NCI-H2171 (cell line): ENCODE data around the gene CANT1.
"Not testable (repeated sequence)": the region's sequence is repeated elsewhere in the genome, so short reads cannot be mapped to it uniquely, and the experiment has no call there.

Experiments
- DNase-seq: peaks from one replicate; lab custom pipeline; 2025; lab: John Stamatoyannopoulos, UW

CANT1 gene

DNA sequence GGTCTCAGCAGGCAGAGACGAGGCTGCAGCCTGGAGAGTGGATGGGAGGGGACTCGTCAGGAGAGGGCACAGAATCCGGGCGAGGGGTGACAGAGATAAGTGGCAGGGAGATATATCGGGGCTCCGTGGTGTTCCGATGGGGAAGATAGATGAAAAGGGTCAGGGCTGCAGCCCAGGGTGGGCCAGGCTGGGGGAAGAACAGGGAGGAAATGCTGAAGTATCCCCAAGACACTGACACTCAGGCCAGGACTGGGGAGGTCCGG lies 32.0 kb downstream of the CANT1 start:
- no peak for DNase-seq

GRCh38 chr17:78976907-78977680 lies 32.5 kb downstream of the CANT1 start:
- no peak for DNase-seq

DNA sequence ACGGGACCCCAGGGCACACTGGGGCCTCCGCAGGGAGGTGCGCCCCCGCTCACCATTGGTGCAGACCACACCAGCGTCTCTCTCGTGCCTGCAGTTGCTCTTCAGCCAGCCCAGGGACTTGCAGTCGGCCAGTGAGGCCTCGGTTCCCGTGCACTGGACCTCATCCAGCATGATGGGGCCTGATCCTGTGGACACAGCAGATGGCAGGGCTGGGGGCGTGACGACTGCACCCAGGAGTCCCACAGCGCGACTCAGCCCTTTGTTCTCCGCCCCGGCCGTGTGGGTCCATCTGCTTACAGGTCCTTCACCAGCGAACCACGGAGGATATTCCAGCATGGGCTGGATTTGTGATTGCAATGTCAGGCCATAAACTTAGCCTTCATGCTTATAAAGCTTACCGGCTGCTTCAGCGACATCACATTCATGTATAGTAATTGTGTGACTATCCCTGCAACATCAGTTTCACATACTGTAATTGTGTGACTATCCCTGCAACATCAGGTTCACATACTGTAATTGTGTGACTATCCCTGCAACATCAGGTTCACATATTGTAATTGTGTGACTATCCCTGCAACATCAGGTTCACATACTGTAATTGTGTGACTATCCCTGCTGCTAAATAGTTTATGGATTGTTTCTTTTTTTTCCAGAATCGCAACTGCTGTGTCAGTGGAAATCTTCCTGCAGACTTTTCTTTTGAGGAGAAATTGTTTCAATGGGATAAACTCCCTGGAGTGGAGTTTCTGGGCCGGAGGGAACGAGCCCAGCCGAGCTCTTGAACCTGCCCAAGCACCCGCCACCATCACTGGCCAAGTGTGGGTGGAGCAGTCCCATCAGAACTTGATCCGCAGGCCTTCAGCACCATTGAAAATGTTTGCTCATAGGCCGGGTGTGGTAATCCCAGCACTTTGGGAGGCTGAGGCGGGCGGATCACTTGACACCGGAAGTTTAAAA lies 34.7 kb downstream of the CANT1 start:
- no peak for DNase-seq

DNA sequence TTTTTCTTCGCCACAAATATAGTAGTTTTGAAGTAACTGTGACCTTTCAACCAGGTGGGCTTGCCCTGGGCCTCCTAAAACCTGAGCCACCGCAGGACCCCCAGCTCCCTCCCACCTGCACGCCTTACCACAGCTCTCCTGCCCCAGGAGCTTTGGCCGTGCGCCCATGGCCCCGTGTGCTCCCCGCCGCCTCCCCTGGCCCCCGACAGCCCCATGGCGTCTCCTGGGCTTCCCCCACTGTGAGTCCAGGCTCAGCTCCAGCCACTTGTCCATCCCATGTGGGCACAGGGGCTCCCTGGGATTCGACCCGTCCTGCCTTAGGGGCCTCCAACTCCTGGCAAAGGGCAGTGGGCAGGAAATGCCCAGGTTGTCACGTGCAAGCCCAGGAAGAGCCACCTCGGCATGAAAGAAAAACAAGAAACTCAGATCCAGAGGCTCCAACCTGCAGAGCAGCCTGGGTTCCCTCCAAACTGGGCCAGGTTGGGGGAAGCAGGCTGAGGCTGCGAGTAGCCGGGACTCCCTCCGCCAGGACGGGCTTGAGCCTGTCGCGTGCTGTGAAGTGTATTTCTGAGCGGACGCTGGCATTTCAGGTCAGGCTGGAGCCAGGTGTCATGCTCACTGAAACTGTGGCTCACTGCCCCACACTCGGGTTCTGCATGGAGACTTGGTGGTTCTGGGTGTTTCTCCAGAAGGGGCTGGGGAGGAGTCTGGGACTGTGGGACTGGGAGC lies 35.6 kb downstream of the CANT1 start:
- no peak for DNase-seq

DNA sequence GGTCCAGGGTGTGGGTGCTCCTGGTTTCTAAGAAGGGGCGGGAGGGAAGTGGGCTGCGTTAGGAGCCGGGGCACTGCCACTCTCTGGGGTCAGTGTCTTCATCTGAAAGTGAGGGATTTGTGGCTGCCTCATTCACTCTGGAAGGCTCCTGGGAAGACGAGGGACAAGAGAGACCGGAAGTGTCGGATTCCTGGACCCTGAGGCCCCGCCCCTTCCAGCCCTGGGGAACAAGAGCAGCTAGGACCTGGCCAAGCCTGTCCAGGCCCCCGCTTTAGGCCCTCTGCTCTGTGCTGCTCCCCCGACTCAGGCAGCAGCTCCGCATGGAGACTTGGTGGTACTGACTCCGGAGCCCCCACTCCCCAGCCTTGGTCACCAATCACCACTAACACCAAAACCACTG lies 36.4 kb downstream of the CANT1 start:
- no peak for DNase-seq

DNA sequence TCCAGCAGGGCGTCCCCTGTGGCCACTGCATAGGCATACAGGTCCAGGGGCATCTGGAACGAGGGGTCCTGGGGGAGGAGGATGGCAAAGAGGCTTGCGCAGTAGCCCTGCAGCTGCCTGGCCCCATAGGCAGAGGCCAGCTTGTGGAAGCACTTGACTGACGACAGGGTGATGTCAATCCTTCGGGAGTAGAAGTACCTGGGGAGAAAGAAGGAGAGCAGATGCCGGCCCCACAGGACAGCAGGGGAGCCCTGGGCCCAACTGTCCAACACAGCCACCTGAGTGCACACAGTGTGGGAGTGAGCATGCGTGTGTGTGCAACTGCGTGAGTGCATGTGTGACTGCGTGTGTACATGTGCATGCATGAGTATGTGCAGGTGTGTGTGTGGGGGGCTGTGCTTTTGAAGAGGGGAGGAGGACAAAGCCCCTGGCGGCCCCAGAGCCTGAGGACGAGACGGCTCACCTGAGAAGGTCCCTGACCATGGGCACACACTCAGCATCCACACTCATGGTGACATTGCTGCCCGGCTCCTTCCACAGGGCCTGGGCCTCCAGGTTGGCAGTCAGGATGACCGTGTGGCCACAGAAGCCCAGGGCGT lies 37.0 kb downstream of the CANT1 start:
- DNase-seq = no peak

GRCh38 chr17:78971756-78972506 lies 37.6 kb downstream of the CANT1 start:
- no peak for DNase-seq

GRCh38 chr17:78970834-78971755 lies 38.5 kb downstream of the CANT1 start:
- peak; percentile 63 for DNase-seq

- DNase-seq = no peak
Observed at GRCh38 chr17:78969865-78970264, 39.7 kb downstream of the CANT1 start.

DNA sequence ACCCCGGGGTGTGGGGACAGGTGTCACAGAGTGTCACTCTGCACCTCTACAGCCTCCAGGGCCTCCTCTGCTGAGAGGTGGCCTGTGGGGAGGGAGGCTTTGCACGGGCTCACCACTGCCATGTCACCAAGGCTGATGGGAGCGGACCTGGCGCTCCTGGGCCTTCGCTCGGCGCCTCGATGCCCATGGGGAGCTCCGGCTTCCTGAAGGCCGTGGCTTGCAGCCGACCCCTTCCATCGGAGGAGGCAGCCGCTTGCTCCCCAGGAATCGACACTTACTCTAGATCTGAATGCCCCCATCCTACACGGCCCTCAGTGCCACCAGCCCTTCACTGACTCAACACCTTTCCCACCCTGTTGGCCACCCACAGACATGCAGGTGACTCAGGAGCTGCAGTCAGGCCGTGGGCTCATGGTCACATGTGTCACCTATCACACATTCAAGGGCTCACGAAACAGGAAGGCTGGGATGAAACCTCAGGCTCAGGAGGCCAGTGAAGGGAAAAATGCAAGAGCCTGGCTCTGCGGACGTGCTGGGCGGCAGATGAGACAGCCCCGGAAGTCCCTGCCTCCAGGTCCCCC lies 41.7 kb downstream of the CANT1 start:
- DNase-seq = no peak

- no peak for DNase-seq
Observed at GRCh38 chr17:78966910-78967600, 42.5 kb downstream of the CANT1 start.

GRCh38 chr17:78966123-78966813 lies 43.3 kb downstream of the CANT1 start:
- DNase-seq = no peak

GRCh38 chr17:78965491-78965924 lies 44.1 kb downstream of the CANT1 start:
- peak; percentile 58 for DNase-seq

GRCh38 chr17:78963378-78963777 lies 46.2 kb downstream of the CANT1 start:
- DNase-seq = no peak

DNA sequence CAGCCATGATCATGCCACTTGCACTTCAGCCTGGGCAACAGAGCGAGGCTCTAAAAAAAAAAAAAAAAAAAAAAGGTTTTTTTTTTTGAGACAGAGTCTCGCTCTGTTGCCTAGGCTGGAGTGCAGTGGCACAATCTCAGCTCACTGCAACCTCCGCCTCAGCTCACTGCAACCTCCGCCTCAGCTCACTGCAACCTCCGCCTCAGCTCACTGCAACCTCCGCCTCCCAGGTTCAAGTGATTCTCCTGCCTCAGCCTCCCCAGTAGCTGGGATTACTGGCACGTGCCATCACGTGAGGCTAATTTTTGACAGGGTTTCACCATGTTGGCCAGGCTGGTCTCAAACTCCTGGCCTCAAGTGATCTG lies 46.6 kb downstream of the CANT1 start:
- not testable (repeated sequence) for DNase-seq

- DNase-seq = no peak
Observed at GRCh38 chr17:78962345-78962983, 47.1 kb downstream of the CANT1 start.

DNA sequence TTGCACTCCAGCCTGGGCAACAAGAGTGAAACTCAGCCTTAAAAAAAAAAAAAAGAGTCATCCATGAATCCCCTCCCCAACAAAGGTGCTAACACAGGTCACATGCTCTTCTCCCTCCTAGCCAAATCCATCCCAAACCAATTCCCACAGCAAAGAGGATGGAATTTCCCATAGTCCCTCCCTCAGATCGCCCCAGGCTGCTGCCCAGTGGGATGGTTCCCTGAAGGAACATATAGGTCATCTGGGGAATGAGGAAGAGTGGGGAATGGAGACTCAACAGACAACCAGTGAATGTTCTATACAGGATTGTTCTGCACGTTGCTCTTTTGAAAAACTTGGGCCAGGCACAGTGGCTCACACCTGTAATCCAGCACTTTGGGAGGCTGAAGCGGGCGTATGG lies 48.0 kb downstream of the CANT1 start:
- DNase-seq = no peak

GRCh38 chr17:78960928-78961327 lies 48.6 kb downstream of the CANT1 start:
- DNase-seq = no peak
